C4-2B (cell line): Measurements from ENCODE around the gene XKR7.

ENCODE experiments used
- H3K27ac ChIP-seq: fragments of 450-650 bp; 2 replicates; pipeline ENCODE4 v1.5.1; 2017
- ZFX ChIP-seq: fragments of 450-650 bp; IDR thresholded peaks from 2 replicates; pipeline ENCODE4 v1.6.1; 2017
- TF ChIP-seq, protein P1 (sequence below): fragments of 450-650 bp; conservative IDR thresholded peaks from 2 replicates; pipeline ENCODE4 v1.5.1; 2017; ENCODE audit warnings: mild to moderate bottlenecking

The XKR7 gene

DNA sequence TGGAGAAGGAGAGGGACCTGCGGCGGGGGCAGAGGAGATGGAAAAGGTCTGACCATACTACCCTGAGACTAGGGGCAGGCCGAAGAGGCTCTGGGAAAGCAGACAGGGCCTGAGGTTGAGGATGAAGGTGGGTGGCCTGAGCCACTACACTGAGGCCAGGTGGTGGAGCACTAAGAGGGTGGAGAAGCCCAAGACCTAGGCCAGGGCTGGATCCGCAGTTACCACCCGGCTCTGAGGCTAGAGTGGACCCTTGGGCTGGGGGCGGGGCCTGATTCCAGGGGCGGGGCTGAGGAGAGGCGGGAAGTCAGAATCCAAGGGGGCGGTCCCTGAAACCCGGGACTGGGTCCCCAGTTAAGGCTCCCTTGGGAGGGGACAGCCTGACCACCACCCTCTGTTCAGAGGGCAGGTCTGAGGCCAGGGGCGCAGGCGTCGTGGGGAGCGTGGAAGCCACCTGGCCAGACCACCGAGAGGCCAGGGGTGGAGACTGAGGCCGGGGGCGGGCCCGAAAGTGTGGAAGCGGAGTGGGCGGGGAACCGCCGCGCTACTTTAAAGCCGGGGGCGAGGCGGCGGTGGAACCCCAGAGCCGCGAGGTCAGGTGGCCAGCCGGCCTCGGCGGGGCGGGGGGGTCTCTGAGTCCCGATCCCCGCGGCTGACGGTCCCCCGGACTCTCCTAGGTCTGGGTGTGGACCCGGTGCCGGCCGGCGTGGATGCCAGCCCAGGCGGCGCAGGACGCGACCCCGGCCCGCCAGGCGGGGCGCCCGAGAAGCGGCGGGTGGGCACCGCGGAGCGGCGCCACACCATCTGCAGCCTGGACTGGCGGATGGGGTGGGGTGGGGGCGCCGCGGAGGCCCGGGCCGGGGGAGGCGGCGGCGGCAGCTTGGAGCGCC is 50.6 kb downstream of the XKR7 start:
- TF ChIP-seq ZFX, result no peak
- TF ChIP-seq, protein P1, sequence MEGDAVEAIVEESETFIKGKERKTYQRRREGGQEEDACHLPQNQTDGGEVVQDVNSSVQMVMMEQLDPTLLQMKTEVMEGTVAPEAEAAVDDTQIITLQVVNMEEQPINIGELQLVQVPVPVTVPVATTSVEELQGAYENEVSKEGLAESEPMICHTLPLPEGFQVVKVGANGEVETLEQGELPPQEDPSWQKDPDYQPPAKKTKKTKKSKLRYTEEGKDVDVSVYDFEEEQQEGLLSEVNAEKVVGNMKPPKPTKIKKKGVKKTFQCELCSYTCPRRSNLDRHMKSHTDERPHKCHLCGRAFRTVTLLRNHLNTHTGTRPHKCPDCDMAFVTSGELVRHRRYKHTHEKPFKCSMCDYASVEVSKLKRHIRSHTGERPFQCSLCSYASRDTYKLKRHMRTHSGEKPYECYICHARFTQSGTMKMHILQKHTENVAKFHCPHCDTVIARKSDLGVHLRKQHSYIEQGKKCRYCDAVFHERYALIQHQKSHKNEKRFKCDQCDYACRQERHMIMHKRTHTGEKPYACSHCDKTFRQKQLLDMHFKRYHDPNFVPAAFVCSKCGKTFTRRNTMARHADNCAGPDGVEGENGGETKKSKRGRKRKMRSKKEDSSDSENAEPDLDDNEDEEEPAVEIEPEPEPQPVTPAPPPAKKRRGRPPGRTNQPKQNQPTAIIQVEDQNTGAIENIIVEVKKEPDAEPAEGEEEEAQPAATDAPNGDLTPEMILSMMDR, result no peak
- H3K27ac ChIP-seq, result peak overlapping the region; percentile 58

DNA sequence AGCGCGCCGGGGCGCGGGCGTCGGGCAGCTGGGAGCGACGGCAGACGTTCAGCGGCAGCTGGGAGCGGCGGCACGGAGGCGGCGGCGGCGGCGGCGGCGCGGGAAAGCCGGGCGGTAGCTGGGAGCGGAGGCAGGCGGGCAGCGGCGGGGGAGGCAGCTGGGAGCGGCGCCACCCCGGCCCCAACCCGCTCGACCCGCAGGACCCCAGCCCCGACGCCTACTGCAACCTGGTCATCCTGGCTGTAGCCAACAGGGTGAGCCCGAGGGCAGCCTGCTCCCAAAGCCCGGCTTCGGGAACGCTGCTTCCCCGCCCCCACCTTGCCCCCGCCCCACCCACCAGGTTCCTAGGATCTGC is 51.2 kb downstream of the XKR7 start:
- TF ChIP-seq, protein P1, result peak; percentile 39
- no peak for TF ChIP-seq ZFX
- peak overlapping the region; percentile 58; the same call in 1 of the 2 replicates for H3K27ac ChIP-seq

DNA sequence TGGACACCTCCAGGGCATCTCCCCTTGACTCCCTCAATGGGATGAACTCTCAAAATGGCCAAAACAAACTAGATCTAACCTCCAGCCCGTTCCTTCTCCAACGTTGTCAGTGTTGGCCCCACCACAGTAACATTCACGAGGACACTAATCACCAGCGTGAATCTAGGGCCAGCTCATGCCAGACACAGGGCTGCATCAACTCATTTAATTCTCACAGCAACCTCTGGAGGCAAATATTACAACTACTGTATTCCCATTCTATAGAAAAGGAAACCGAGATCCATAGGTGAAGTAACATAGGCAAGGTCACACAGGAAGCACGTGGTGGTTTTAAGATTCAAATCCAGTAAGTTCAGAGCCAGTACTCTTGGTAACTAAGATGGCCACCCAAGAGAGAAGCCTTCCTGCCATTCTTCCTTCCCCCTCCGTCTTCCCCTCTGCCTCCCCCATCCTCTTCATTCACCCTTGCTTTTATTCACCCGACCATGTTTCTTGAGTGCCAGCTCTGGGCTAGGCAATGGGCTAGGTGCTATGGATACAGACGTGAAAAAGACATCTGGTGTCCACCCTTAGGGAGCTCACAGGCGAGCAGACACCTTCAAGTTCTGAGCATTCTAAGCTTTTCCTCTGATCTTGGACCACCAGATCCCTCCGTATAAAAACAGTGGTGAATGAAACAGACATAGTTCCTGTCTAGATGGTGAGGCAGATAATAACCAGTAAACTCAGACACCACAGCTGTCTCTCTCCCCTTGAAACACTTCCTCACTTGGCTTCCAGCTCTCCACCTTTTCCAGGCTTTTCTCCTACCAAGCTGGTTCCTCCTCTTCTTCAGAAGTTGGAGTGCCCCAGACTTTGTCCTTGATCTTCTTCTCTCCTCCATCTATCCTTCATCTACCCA is 51.9 kb downstream of the XKR7 start:
- no peak for TF ChIP-seq ZFX
- TF ChIP-seq, protein P1, result no peak

DNA sequence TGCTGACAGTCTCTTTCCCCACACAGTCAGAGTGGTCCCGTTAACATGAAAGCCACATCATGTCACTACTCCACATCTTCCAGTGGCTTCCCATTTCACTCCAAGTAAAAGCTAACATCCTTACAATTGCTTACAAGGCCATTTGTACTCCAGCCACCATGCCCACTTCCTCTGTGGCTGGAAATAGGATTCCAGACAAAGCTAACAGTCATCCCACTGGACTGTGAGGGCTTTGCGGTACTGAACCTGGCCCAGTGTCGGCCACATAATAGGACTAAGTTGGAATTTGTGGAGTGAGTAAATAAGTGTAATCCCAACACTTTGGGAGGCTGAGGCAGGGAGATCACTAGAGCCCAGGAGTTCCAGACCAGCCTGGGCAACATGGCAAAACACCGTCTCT is 53.1 kb downstream of the XKR7 start:
- TF ChIP-seq, protein P1, result no peak
- TF ChIP-seq ZFX, result no peak
- no peak overlapping the region for H3K27ac ChIP-seq

More for the DNA sequence above, 51.9 kb downstream of the XKR7 start:
- H3K27ac ChIP-seq, result no peak overlapping the region

DNA sequence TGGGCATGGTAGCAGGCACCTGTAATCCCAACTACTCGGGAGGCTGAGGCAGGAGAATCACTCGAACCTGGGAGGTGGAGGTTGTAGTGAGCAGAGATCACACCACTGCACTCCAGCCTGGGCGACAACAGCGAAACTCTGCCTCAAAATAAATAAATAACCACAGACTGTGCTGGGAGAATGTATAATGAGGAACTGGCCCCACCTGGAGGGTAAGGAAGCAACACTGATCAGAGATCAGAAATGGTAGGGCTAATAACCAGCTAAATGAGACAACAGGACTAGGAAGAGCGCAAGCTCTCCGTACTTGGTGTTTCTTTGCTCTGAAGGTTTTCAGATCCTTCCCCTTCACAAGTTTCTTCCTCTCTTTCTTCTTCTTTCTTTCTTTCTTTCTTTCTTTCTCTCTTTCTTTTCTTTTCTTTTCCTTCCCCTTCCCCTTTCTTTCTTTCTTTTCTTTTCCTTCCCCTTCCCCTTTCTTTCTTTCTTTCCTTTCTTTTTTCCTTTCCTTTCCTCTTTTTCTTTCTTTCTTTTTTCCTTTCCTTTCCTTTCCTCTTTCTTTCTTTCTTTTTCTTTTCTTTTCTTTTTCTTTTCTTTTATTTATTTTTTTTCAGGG is 56.8 kb downstream of the XKR7 start:
- no peak for TF ChIP-seq ZFX
- TF ChIP-seq, protein P1, result no peak
- no peak overlapping the region for H3K27ac ChIP-seq

DNA sequence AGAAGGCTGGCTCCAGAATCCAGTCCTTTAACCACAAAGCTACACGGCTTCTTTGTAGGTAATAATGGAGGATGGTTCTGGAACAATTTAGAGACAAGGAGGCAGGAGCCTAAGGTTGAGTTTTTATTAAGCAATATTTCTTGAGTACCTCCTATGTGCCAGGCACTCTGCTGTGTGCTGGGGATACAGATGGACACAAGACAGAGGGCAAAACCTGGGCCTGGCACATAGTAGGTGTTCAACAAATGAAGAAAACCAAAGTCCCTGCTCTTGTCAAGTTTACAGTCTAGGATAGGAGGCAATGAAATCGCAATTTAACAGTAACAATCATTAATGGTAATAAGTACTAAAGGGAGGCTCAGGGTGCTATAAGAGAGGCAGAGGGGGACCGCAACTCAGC is 59.7 kb downstream of the XKR7 start:
- H3K27ac ChIP-seq, result no peak overlapping the region
- TF ChIP-seq ZFX, result no peak
- TF ChIP-seq, protein P1, result no peak
